ENCODE results near the gene HLA-DOB.

- TF ChIP-seq EP300 (IDR thresholded peaks at IDR 0.05) (no peak), CTCF (IDR thresholded peaks at IDR 0.05) (no peak)
Observed at GRCh38 chr6:32852018-32852843, 35.4 kb upstream of the HLA-DOB start.

Data from upper lobe of left lung (tissue), 4 donors.